K562 (cell line): Measurements from ENCODE around the gene LPA. TPM values are rescaled to one million over a fixed set of nuclear protein-coding genes. Genes with fewer than 3 reads are reported as not detected.
A peak's percentile ranks its signal among the peaks of the same experiment; 100 is the strongest.

ENCODE experiments used
- ATAC-seq: fragments of 200-7000 bp; cut with Tn5 transposase; 3 replicates; pipeline ENCODE4 v1.9.1; 2020; ENCODE audit warnings: moderate library complexity
- BruUV-seq: library from RNA; stranded (reverse); fragments of 400-500 nt; replicated peaks from 2 replicates; lab custom pipeline; 2021; lab: Mats Ljungman, UMichigan
- CTCF ChIA-PET: fragments of 300-600 bp; formaldehyde crosslinking; extraction: SDS; loops from one replicate; lab custom pipeline; 2021; ENCODE audit warnings: low intra/inter-chr PET ratio; lab: Yijun Ruan, JAX
- POLR2A ChIA-PET: fragments of 300-600, 350-650 bp; sonication (Branson Sonifier 250); formaldehyde crosslinking; extraction: SDS; loops from one replicate; lab custom pipeline; 2021; ENCODE audit warnings: antibody characterized with exemption, inconsistent platforms; lab: Yijun Ruan, JAX
- DNase-seq, 4 experiments: peaks; one replicate each; pipeline versions ENCODE4 v3.0.0 to v3.0.0-alpha.2; 2011 to 2018; ENCODE audit warnings: low spot score in 3 of 4, mixed read lengths in 3 of 4; ENCODE audit errors: extremely low read depth in 1 of 4
- FAIRE-seq: peaks from 2 replicates; lab custom pipeline; 2011; peaks lifted over from hg19 to GRCh38; lab: Jason Lieb, UNC
- H2AFZ ChIP-seq: 2 replicates; pipeline ENCODE4 v1.6.0; 2011; ENCODE audit warnings: low read depth, low read length, control low read depth, inconsistent platforms
- H3K27ac ChIP-seq: fragments of 200-600 bp; 3 replicates; pipeline ENCODE4 v1.8.0; 2011; ENCODE audit warnings: low read depth, mild to moderate bottlenecking, control low read depth, inconsistent platforms, low read length, moderate library complexity, mixed read lengths; ENCODE audit errors: extremely low read depth
- H3K27me3 ChIP-seq, 2 experiments: fragments of 300-600 bp in 1 of 2; 2 replicates in 1 of 2; 3 replicates in 1 of 2; pipeline versions ENCODE4 v1.6.0 to v1.8.0; 2011; ENCODE audit warnings: inconsistent platforms in 2 of 2, low read length in 2 of 2, mild to moderate bottlenecking in 1 of 2, mixed read lengths in 1 of 2, moderate library complexity in 1 of 2; ENCODE audit not compliant: control insufficient read depth in 2 of 2, insufficient read depth in 2 of 2
- H3K36me3 ChIP-seq: fragments of 300-600 bp; 3 replicates; pipeline ENCODE4 v1.8.0; 2011; ENCODE audit warnings: mild to moderate bottlenecking, low read length, inconsistent platforms; ENCODE audit not compliant: control insufficient read depth, insufficient read depth
- H3K4me1 ChIP-seq, 2 experiments: fragments of 200-600 bp in 1 of 2; replicated peaks in 1 of 2; 2 replicates in 1 of 2; 3 replicates in 1 of 2; pipeline versions ENCODE4 v1.5.1 to v1.8.0; 2011; ENCODE audit warnings: inconsistent platforms in 2 of 2, low read length in 2 of 2, mild to moderate bottlenecking in 1 of 2, mixed read lengths in 1 of 2, moderate library complexity in 1 of 2; ENCODE audit not compliant: control insufficient read depth in 2 of 2, insufficient read depth in 2 of 2
- H3K4me2 ChIP-seq: 2 replicates; pipeline ENCODE4 v1.6.1; 2011; ENCODE audit warnings: low read length, control low read depth, inconsistent platforms, mixed read lengths; ENCODE audit not compliant: insufficient read depth
- H3K4me3 ChIP-seq: fragments of 200-600 bp; sonication (generic), shearing (Covaris generic); 2 replicates; pipeline ENCODE4 v1.5.1; 2016; ENCODE audit warnings: control low read depth, inconsistent platforms
- H3K79me2 ChIP-seq: fragments of 200-600 bp; 3 replicates; pipeline ENCODE4 v1.8.0; 2011; ENCODE audit warnings: low read length, inconsistent platforms; ENCODE audit not compliant: control insufficient read depth, insufficient read depth
- H3K9ac ChIP-seq, 2 experiments: 2 replicates each; pipeline versions ENCODE4 v1.6.0 to v1.6.1; 2011; ENCODE audit warnings: low read depth in 2 of 2, low read length in 2 of 2, control low read depth in 1 of 2, inconsistent platforms in 1 of 2, mild to moderate bottlenecking in 1 of 2, mixed read lengths in 1 of 2; ENCODE audit not compliant: insufficient read depth in 1 of 2
- H3K9me1 ChIP-seq: one replicate; pipeline ENCODE4 v1.6.0; 2011; ENCODE audit warnings: inconsistent platforms, mild to moderate bottlenecking, low read length, moderate library complexity; ENCODE audit not compliant: control insufficient read depth, insufficient read depth
- H3K9me3 ChIP-seq: replicated peaks from 2 replicates; pipeline ENCODE4 v1.5.1; 2011; ENCODE audit warnings: low read depth, low read length, inconsistent platforms; ENCODE audit not compliant: control insufficient read depth, insufficient read depth
- H4K20me1 ChIP-seq: replicated peaks from 2 replicates; pipeline ENCODE4 v1.6.1; 2011; ENCODE audit warnings: low read length, inconsistent platforms, mixed read lengths; ENCODE audit not compliant: control insufficient read depth, insufficient read depth
- ARNT ChIP-seq, 2 experiments: fragments of 450-650 bp; IDR thresholded peaks; 2 replicates each; pipeline ENCODE4 v1.6.1; 2016; ENCODE audit warnings: mild to moderate bottlenecking in 1 of 2
- ATF1 ChIP-seq, 2 experiments: fragments of 450-650 bp in 1 of 2; IDR thresholded peaks; 2 replicates each; pipeline ENCODE4 v1.6.1; 2016; ENCODE audit warnings: missing compliant biosample characterization in 1 of 2, missing genetic modification characterization in 1 of 2
- CTCF ChIP-seq, 3 experiments: IDR thresholded peaks in 2 of 3; conservative IDR thresholded peaks in 1 of 3; 2 replicates each; pipeline ENCODE4 v1.5.1; 2011 to 2012; ENCODE audit warnings: low read length in 3 of 3, mild to moderate bottlenecking in 3 of 3, control low read depth in 2 of 3, improper control_type of control experiment in 1 of 3, inconsistent platforms in 1 of 3, low read depth in 1 of 3, mixed read lengths in 1 of 3, moderate library complexity in 1 of 3; ENCODE audit not compliant: insufficient read depth in 2 of 3
- ETV5 ChIP-seq: sonication (generic); formaldehyde crosslinking; IDR thresholded peaks from 2 replicates; pipeline ENCODE4 v1.4.0; 2020; ENCODE audit warnings: low read depth, mild to moderate bottlenecking, missing genetic modification reagents
- IFI16 ChIP-seq: fragments of 250-450 bp; sonication (Bioruptor Pico); IDR thresholded peaks from 2 replicates; pipeline ENCODE4 v2.1.2; 2022; ENCODE audit warnings: mild to moderate bottlenecking, inconsistent platforms
- KDM5B ChIP-seq: fragments of 200-600 bp; sonication (generic); IDR thresholded peaks from 2 replicates; pipeline ENCODE4 v1.6.1; 2012; ENCODE audit warnings: low read depth, mild to moderate bottlenecking, moderate library complexity, low read length, control low read depth, inconsistent platforms; ENCODE audit not compliant: insufficient replicate concordance
- MTA3 ChIP-seq: fragments of 450-650 bp; formaldehyde crosslinking; IDR thresholded peaks from 2 replicates; pipeline ENCODE4 v1.6.1; 2017; ENCODE audit warnings: mild to moderate bottlenecking, borderline replicate concordance
- MYNN ChIP-seq, 2 experiments: sonication (generic); formaldehyde crosslinking in 1 of 2; IDR thresholded peaks; 2 replicates each; pipeline versions ENCODE4 v1.5.0 to v1.6.1; 2016 to 2020; ENCODE audit warnings: antibody characterized with exemption in 1 of 2, missing genetic modification reagents in 1 of 2
- NFIC ChIP-seq: fragments of 450-650 bp; IDR thresholded peaks from 2 replicates; pipeline ENCODE4 v1.6.1; 2017; ENCODE audit warnings: mild to moderate bottlenecking, inconsistent platforms
- NUFIP1 ChIP-seq: fragments of 450-650 bp; IDR thresholded peaks from 2 replicates; pipeline ENCODE4 v1.6.1; 2018; ENCODE audit not compliant: partially characterized antibody
- RBM39 ChIP-seq: fragments of 200-400 bp; formaldehyde crosslinking; optimal IDR thresholded peaks from 2 replicates; pipeline ENCODE3; 2018; ENCODE audit warnings: low read depth, low read length
- SUPT5H ChIP-seq: fragments of 450-650 bp; IDR thresholded peaks from 2 replicates; pipeline ENCODE4 v1.6.1; 2016
- UBTF ChIP-seq, 2 experiments: IDR thresholded peaks; 2 replicates each; pipeline ENCODE4 v1.6.1; 2012; ENCODE audit warnings: improper control_type of control experiment in 2 of 2, low read depth in 2 of 2, low read length in 2 of 2, borderline replicate concordance in 1 of 2
- ZFP36 ChIP-seq: fragments of 150-350 bp; IDR thresholded peaks from 2 replicates; pipeline ENCODE4 v1.6.1; 2018; ENCODE audit warnings: low read length, low read depth; ENCODE audit not compliant: partially characterized antibody
- ZNF239 ChIP-seq: fragments of 250-450 bp; sonication (Bioruptor Pico); IDR thresholded peaks from 2 replicates; pipeline ENCODE4 v1.4.0; 2020; ENCODE audit warnings: mild to moderate bottlenecking
- ZNF785 ChIP-seq: fragments of 250-450 bp; sonication (Bioruptor Pico); IDR thresholded peaks from 2 replicates; pipeline ENCODE4 v1.4.0; 2020; ENCODE audit warnings: mild to moderate bottlenecking
- WGBS: fragments of 100-300 bp; shearing (Covaris generic); methylation state at CpG from one replicate; pipeline ENCODE4 v1.1.6; 2016; ENCODE audit warnings: low coverage, mixed read lengths; ENCODE audit not compliant: insufficient coverage; ENCODE audit errors: missing lambda C conversion rate; 5-methylcytosine and 5-hydroxymethylcytosine counted together
- in situ Hi-C: fragments of 300-500 bp; cut with MboI; formaldehyde crosslinking; loops from 4 replicates; pipeline ENCODE4 v1.15.0; 2018; ENCODE audit warnings: inconsistent platforms, mixed read lengths
- intact Hi-C: fragments of 100-400 bp; cut with micrococcal nuclease; formaldehyde crosslinking; loops from 2 replicates; pipeline ENCODE4 v1.14.2; 2022
- polyA plus RNA-seq, 8 experiments: library from polyadenylated mRNA; depleted of rRNA in 4 of 8; stranded (reverse) in 5 of 8; unstranded in 3 of 8; fragments of >200 nt; fragmentation: Nextera tagmentation in 2 of 8; fragmentation: Illumina TruSeq in 1 of 8; extraction: Ambion mirVana in 2 of 8; extraction: Trizol in 1 of 8; gene quantifications; 2 replicates each; pipeline versions ENCODE4 v1.2.1 to v1.2.3, GENCODE V29; 2011 to 2014; ENCODE audit warnings: inconsistent platforms in 1 of 8, missing spikeins in 1 of 8
- total RNA-seq, 7 experiments: library from RNA; depleted of rRNA in 6 of 7; stranded (reverse); fragments of >200 nt in 6 of 7; fragmentation: Illumina TruSeq in 2 of 7; extraction: Trizol in 2 of 7; gene quantifications; 2 replicates each; pipeline versions ENCODE4 v1.2.1 to v1.2.3, GENCODE V29; 2011 to 2021; ENCODE audit warnings: low replicate concordance in 1 of 7

Gene LPA
- total and polyA plus RNA-seq, 9 of the 15 experiments (the other 6 are each of a cell fraction or from before 2014, with no cell fraction given), result 0.01 to 0.18 (median 0.07) TPM; not detected in 6

GRCh38 chr6:160520043-160520904 is 143.8 kb downstream of the LPA start (continued):
- TF ChIP-seq ZNF785 (CRISPR knock-in tag), result no peak
- TF ChIP-seq NUFIP1, result no peak
- TF ChIP-seq IFI16, result no peak
- peak; percentile 86 for TF ChIP-seq ATF1 (CRISPR knock-in tag; IDR thresholded peaks at IDR 0.05)
- peak; percentile 79 for TF ChIP-seq ATF1 (tag; IDR thresholded peaks at IDR 0.05)
- TF ChIP-seq KDM5B, result peak; percentile 18
- TF ChIP-seq ZFP36, result peak; percentile 26
- no peak for TF ChIP-seq ZNF239 (CRISPR knock-in tag)
- TF ChIP-seq NFIC, result no peak

- no peaks in the 10 kb centered on the region for H3K9me1 ChIP-seq
- intact Hi-C loops, result loop anchor here (1.0 to 5.0 kb wide), 4 partner anchors 59 to 855 kb away; partner anchors contain the start of gene MAP3K4
- ChIA-PET POLR2A (interaction anchor here (0.7 to 1.2 kb wide), 6 partner anchors 9 to 352 kb away, joined by 3 to 4 read pairs (median 3); no protein-coding TSS in a partner anchor), CTCF (interaction anchor here (0.7 to 1.9 kb wide), 5 partner anchors 12 to 854 kb away, joined by 3 to 9 read pairs (median 4); no protein-coding TSS in a partner anchor)
- H4K20me1 ChIP-seq, result no peaks in the 10 kb centered on the region
- peak overlapping the region; percentile 54 for H3K4me3 ChIP-seq
- WGBS, result 13% methylated on average over 8 of the region's 8 CpGs
- no peaks in the 10 kb centered on the region for H3K79me2 ChIP-seq
- peaks cover 3 to 9% of the 10 kb centered on the region in 2 experiments; a peak in 3 of 5 replicates for H3K4me1 ChIP-seq
- in situ Hi-C loops, result loop anchor here (10.0 kb wide), 1 partner anchor 855 kb away; no protein-coding TSS in a partner anchor
- no peak overlapping the region for H3K27ac ChIP-seq
- H3K9ac ChIP-seq, result peak overlapping the region; percentile 65 to 91
- peak; percentile 91 for FAIRE-seq
- TSS peak; percentile 59 for BruUV-seq
- H2AFZ ChIP-seq, result peak overlapping the region; percentile 98
- peak in 2 of 4 experiments; percentile 15 to 17 for DNase-seq
- H3K27me3 ChIP-seq, result no peaks in the 10 kb centered on the region
- H3K4me2 ChIP-seq, result peak overlapping the region; percentile 86
- H3K9me3 ChIP-seq, result no peaks in the 10 kb centered on the region
- H3K36me3 ChIP-seq, result no peaks in the 10 kb centered on the region
- peak; percentile 6 for ATAC-seq
- peak; percentile 93 to 98 (median 96); a peak in 4 of 6 replicates for TF ChIP-seq CTCF (IDR thresholded peaks at IDR 0.05 in 2 of 3, conservative IDR thresholded peaks at IDR 0.05 in 1 of 3; ENCODE audit: insufficient read depth in 2 of 3, low read depth in 1 of 3, low read length in 3 of 3)
- TF ChIP-seq ETV5 (CRISPR knock-in tag), result no peak
- peak in 1 of 2 experiments; percentile 6; a peak in 1 of 4 replicates for TF ChIP-seq UBTF (IDR thresholded peaks at IDR 0.05; ENCODE audit: borderline replicate concordance in 1 of 2, low read depth in 2 of 2, low read length in 2 of 2)
- TF ChIP-seq ARNT (IDR thresholded peaks at IDR 0.05), result 0 out of 4 replicates have a peak, but pooled peaks of 1 of the 2 experiments have one; percentile 34
- 0 out of 2 replicates have a peak, but pooled peaks have one; percentile 42 for TF ChIP-seq MYNN (IDR thresholded peaks at IDR 0.05)
- no peak for TF ChIP-seq MYNN (CRISPR knock-in tag; IDR thresholded peaks at IDR 0.05)
- TF ChIP-seq MTA3, result 0 out of 2 replicates have a peak, but pooled peaks have one; percentile 12
- no peak for TF ChIP-seq SUPT5H
- peak; percentile 78 for TF ChIP-seq RBM39
These were observed 144.5 kb downstream of the LPA start for GRCh38 chr6:160519603-160520042.
